ENCODE measurements around the gene JMJD1C. TPM values are rescaled to one million over a fixed set of nuclear protein-coding genes. Genes with fewer than 3 reads are reported as not detected.
"Not testable (repeated sequence)": the region's sequence is repeated elsewhere in the genome, so short reads cannot be mapped to it uniquely, and the experiment has no call there.

The JMJD1C gene
- total RNA-seq, 1 donor from 2014 or later = 141 TPM

DNA sequence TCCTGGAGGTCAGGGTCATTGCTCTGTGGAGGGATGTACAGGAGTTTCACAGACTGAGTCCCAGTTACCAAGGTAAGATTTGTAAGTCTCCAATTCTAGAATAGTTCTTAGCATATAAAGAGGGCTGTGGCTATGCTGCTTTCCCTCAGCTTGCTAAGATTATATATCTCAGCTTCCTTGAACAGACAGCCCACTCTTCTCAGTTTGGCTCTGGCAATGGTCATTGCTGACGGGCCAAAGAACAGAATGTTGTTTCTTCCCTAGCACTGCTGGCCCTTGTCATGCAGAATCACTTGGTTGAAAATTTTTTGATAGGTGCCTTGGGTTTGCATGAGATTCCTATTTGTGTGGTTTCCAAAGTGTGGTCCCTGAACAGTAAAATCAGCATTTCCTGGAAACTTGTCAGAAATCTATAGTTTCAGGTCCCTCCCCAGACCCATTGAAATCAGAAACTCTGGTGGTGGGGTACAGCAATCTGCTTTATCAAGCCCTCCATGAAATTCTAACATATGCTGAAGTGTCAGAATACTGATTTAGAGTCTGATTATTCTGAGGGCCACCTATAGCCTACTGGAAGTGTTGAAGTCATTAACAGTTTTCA, 294.4 kb downstream of the JMJD1C start:
- ATAC-seq (peak; percentile 39), DNase-seq (ENCODE audit: low spot score) (no peak)
- intact Hi-C loops (cut with DNase I) = no loop called here

DNA sequence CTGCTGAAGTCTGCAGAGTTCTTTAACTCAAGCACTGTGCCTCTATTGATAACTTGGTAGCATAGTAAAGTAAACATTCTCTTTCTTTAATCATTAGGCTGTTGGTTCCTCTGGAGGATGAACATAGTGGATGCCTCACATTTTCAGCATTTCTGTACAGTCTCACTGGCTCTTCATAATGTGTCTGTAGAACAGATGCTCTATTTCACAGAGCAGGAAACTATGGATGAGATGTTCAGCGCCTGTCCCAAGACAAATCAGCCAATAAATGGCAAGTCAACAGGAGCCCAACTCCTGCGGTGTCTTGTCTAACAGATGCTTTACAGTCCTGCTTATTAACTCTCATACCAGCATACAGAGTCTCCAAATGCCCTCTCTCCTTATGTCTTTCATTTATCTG, 296.2 kb downstream of the JMJD1C start:
- ATAC-seq (no peak), DNase-seq (ENCODE audit: low spot score) (no peak)
- intact Hi-C loops (cut with DNase I) = no loop called here

DNA sequence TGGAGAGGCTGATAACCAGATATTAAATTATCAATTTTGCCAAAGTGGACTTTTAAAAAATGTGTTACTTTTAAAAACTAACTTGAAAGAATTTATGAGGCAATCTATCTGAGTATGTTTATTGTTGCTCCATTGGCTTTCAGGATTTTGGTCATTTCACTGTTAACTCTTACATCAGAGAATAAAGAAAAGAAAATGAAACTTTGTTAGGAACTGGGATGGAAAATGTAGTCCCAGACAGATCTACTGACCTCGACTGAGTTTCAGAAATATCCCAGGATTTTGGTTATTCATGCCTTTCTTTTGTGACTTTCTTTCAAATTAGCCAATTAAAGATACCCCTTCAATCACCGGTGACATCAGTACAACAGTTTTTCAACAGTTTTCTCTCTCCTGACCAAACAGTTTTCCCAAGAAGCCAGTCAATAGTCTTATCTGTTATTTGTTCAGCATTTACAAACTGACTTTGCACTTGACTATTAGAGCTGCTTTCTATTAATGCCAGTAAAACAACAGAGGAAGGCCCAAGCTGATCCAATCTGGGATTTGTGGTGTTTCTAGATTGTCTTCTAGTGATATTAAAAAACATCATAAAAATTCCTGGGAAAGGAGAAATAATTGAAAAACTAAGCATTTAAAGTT, 296.8 kb downstream of the JMJD1C start:
- DNase-seq (ENCODE audit: low spot score) = no peak
- ATAC-seq = no peak
- intact Hi-C loops (cut with DNase I) = no loop called here

DNA sequence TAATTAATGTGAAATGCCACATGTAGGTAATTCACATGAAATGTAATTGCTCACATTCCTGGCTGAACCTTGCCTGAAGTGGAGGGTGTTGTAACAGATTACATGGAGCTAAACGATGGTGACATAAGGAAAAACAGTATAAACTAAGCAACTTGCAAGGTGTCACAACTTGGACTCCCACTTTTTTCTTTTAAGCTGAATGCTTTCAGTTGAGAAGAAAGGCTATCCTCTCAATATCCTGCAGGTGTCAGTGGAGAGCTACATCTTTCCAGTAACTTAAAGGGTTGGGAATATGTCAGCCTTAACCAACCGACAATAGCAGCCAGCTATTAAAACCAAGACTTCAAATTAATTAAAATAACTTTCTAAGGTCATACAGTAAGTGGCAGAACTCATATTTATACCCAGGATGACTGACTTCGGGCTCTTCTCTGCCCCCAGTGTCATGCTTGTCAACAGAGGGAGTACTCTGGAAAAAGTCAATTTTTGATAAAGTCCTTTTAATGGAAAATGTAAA, 299.0 kb downstream of the JMJD1C start:
- ATAC-seq (peak; percentile 71), DNase-seq (ENCODE audit: low spot score) (no peak)
- intact Hi-C loops (cut with DNase I) = no loop called here

DNA sequence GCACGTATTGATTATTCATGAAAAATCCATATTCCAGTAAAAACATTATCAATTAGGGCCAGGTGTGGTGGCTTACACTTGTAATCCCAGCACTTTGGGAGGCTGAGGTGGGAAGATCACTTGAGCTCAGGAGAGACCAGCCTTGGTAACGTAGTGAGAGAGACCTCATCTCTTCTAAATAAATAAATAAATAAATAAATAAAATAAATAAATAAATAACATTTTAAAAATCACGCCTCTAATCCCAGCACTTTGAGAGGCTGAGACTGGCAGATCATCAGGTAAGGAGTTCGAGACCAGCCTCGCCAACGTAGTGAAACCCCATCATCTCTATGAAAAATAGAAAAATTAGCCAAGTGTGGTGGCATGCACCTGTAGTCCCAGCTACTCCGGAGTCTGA, 300.5 kb downstream of the JMJD1C start:
- no peak for DNase-seq (ENCODE audit: low spot score)
- no peak for ATAC-seq
- intact Hi-C loops (cut with DNase I) = no loop called here

DNA sequence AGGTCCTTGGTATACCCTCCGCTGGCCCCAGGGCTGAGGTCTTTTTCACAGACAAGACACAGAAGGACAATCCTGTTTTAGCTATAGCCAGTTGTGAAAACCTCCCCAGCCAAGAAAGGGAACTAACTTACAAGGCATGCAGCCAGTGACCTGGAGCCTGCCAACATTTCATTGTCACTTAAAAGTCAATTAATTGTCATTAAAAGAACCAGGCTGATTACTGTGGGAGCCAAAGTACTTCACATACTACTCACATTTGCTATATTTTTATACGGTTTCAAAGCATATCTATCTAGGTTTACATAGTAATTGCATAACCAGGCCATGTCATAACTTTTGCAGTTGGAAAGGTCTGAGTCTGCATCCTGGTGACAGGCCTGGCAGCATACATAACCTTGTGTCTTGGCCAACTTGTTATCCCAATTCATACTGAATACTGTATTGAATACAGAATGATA, 301.6 kb downstream of the JMJD1C start:
- peak; percentile 21 for ATAC-seq
- intact Hi-C loops (cut with DNase I) = loop anchor here (5.0 kb wide), 1 partner anchor 558 kb away; no protein-coding TSS in a partner anchor
- no peak for DNase-seq (ENCODE audit: low spot score)

DNA sequence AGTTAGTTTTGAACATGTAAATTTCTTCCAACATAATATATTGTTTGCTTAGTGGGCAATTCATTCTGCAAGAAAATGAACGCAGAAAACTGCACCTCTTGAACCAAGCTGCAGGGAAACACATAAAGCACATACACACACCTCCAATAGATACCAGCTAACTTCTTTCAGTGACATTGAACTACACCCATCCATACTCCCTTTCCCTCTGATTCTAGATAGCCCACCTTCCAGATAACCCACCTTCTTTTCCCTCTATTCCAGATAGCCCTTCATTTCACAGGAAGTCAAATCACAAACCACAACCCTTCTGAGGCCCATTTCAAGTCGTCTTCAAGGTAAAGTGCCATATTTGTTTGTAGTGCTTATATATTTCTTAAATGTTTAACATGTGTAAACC, 304.2 kb downstream of the JMJD1C start:
- intact Hi-C loops (cut with DNase I) = loop anchor here (5.0 kb wide), 1 partner anchor 561 kb away; no protein-coding TSS in a partner anchor
- no peak for ATAC-seq
- no peak for DNase-seq (ENCODE audit: low spot score)

DNA sequence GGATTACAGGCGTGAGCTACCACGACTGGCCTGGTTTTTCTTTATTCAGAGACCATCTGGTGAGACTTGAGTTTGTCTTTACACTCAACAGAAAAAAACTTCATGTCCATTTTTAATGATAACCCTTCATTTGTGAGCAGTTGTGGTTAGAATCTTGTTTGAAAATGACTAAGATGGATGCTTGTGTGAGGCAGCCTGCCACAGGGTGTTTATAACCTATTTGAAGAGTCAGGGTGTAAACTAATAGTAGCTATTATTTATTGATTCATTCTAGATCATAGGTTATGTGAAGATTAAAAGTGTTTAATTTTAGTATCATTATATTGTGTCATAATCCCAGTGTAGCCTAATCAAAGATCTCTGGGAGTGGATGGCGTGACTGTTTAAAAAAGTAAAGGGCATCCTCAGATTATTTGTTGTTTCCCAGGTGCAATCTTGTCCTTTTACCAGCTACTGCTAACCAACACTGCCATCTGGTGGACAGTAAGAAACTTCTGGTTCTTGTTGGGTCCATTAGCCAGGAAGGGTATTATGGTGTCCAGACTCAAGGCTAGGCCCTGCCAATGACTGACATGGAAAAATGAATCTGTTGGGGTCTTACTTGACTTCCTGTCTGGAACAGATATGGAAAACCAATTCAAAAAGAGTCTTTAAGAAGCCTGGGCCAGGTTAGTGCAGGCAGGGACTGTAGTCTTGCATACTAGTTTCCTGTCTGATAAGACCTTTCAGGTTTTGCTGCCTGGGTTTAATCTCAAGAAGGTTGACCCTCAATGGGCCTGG, 307.7 kb downstream of the JMJD1C start:
- ATAC-seq = peak; percentile 81
- DNase-seq (ENCODE audit: low spot score) = no peak
- intact Hi-C loops (cut with DNase I) = no loop called here

DNA sequence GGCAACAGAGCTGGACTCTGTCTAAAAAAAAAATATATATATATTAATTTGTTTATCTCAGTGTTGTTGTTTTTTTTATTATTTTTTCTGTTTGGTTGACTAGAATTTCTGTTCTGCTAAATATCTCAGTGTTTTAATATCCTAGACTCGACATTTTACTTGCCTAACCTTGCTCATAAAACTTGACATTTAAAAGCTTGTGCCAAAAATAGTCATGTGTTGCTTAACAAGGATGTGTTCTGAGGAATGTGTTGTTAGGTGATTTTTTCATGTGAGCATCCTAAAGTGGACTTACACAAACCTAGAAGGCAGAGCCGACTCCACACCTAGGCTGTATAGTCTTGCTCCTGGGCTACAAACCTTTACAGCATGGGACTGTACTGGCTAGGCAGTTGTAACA, 309.5 kb downstream of the JMJD1C start:
- no peak for DNase-seq (ENCODE audit: low spot score)
- intact Hi-C loops (cut with DNase I) = no loop called here
- no peak for ATAC-seq

DNA sequence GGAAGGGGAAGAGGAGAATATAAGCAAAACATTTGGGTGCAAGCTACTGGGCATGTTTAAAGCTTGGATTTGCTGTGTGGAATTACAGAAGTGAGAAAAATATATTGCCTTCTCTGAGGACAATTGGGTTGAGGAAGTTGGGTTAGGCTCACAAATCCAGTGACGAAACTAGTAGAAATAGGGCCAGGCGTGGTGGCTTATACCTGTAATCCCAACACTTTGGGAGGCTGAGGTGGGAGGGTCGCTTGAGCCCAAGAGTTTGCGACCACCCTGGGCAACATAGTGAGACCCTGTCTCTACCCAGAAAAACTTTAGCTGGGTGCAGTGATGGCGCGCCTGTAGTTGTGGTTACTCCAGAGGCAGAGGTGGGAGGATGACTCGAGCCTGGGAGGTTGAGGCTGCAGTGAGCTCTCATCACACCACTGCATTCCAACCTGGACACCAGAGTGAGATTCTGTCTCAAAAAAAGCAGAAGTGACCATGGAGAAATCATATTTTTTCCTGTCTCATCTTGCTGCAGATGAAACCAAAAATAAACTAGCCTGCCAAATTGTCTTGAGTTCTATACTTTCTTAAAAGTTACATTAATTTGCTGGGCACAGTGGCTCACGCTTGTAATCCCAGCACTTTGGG, 310.3 kb downstream of the JMJD1C start:
- intact Hi-C loops (cut with DNase I) = no loop called here
- DNase-seq (ENCODE audit: low spot score) = no peak
- ATAC-seq = no peak

DNA sequence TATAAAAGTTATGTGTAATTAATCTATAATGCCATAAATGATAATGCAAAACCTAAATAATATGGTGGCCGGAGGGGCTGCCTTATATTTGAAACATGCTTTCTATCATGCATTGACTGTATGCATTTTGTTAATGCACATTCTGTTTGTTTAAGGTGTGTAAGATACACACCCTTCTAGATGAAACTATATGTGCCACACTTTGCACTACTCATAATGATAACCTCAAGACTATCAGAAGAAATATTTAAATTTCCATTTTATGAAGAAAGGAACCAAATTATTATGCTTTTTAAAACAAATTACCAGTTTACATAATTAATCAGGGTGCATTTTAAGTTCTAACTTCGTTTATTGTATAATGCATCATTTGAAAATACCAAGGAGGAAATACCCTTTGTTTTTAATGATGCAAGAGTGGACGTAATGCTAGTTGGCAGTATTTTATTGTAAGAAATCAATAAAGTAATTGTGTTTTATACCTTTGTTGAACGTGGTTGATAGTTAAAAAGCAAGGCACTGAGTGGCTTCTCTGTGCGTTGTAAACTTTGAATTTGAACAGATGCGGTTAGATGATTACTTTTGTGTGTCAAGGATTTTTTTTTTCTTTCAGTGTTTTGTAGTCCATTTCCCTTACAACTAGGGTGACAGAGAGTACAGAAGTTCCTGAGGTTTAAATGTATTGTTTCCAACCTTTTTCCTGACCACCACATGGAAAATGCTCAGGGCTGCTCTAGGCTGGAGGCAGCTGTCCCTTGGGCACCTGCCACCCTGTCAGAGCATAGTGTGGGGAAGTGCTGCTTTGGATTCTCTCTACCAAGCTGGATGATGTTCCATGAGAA, 311.0 kb downstream of the JMJD1C start:
- no peak for ATAC-seq
- DNase-seq (ENCODE audit: low spot score) = no peak
- intact Hi-C loops (cut with DNase I) = no loop called here

DNA sequence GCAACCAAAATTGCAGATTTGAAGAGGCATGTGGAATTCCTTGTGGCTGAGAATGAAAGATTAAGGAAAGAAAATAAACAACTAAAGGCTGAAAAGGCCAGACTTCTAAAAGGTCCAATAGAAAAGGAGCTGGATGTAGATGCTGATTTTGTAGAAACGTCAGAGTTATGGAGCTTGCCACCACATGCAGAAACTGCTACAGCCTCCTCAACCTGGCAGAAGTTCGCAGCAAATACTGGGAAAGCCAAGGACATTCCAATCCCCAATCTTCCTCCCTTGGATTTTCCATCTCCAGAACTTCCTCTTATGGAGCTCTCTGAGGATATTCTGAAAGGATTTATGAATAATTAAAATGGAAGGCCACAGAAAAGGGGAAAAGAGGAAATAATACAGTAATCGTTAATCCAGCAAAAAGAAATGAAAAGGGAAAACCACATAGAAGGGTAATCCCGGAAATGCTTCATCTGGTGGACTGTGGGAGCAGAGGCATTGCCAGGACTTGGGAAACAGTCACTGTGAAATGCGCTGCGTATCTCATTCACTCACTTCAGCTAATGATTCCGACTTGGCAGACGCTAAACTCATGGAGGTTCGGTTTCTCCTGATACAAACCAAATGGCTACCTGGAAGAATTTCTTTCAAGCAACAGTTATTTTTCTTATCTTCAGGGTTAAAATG, 311.8 kb downstream of the JMJD1C start:
- intact Hi-C loops (cut with DNase I); DNase-seq (ENCODE audit: low spot score); ATAC-seq: not testable (repeated sequence)

DNA sequence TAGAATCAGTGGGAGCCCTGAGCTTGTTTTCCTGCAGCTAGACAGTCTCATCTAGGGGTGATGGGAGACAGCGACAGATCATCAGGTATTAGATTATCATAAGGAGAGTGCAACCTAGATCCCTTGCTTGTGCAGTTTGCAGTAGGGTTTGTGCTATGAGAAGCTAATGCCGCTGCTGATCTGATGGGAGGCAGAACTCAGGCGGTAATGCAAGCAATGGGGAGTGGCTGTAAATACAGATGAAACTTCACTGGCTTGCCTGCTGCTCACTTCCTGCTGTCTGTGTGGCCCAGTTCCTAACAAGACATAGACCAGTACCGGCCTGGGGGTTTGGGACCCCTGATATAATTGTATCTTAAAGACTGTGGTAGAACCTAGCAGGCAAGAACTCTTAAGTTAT, 315.0 kb downstream of the JMJD1C start:
- intact Hi-C loops (cut with DNase I) = no loop called here
- ATAC-seq = no peak
- no peak for DNase-seq (ENCODE audit: low spot score)

DNA sequence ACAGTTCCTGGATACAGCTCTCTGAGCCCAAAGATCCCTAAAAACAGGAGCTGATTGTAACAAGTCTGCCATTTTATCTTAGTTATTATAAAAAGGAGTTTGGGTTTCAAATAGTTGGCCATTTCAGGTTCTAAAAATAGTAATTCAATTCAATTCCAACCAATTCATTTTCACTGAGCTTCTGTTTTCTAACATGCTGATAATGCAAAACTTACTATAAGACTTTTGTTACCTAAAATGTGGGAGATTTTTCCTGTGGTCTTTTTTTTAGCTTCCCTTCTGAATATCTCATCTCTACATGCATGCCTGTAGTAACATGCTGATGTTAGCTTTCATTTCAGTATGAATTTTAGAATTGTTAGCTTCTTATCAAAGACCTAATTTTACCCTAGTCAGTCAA, 319.3 kb downstream of the JMJD1C start:
- intact Hi-C loops (cut with DNase I) = no loop called here
- ATAC-seq = no peak
- no peak for DNase-seq (ENCODE audit: low spot score)

DNA sequence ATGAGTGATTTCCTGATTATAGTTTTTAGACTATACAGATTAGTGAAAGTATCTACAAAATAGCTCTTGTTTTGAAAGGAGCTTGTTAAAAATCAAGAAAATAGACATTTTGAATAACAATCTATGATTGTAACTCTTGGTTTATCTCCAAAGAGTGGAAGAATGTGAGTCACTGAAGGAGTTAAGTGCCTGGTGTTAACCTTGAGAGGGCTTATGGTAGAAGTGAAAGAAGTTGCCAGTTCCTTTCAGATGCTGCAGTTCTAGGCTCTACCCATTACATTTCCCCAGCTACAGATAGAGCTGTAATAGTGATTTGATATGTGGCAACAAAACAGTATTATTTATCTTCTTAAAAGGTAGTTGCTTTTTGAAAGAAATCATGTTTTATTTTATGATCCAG, 320.0 kb downstream of the JMJD1C start:
- intact Hi-C loops (cut with DNase I) = no loop called here
- DNase-seq (ENCODE audit: low spot score) = no peak
- ATAC-seq = no peak

DNA sequence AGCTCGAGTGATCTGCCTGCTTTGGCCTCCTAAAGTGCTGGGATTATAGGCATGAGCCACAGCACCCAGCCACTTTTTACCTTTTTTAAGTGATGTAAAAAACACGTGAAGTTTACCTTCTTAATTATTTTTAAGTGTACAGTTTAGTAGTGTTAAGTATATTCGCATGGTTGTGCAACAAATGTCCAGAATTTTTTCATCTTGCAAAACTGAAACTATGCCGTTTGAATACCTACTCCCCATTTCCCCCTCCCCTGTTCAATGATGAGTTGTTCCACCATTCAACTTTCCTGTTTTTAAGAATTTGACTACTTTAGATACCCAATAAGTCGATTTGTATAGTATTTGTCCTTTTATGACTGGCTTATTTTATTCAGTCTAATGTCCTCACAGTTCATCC, 321.8 kb downstream of the JMJD1C start:
- intact Hi-C loops (cut with DNase I) = no loop called here

DNA sequence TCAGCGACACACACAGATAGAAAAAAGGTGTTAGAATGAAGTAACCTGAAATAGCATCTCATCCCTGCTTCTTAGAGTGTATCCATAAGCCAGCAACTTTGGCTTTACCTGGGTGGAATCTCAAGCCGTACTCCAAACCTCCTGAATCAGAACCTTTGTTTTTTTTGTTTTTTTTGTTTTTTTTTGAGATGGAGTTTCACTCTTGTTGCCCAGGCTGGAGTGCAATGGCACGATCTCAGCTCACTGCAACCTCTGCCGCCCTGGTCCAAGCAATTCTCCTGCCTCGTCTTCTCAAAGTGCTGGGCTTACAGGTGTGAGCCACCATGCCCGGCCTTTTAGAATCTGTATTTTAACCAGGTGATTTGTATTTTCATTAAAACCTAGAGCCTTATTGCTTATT, 323.6 kb downstream of the JMJD1C start:
- ATAC-seq (no peak), DNase-seq (ENCODE audit: low spot score) (no peak)
- intact Hi-C loops (cut with DNase I) = no loop called here

More for the DNA sequence above, 321.8 kb downstream of the JMJD1C start:
- ATAC-seq (no peak), DNase-seq (ENCODE audit: low spot score) (no peak)

DNA sequence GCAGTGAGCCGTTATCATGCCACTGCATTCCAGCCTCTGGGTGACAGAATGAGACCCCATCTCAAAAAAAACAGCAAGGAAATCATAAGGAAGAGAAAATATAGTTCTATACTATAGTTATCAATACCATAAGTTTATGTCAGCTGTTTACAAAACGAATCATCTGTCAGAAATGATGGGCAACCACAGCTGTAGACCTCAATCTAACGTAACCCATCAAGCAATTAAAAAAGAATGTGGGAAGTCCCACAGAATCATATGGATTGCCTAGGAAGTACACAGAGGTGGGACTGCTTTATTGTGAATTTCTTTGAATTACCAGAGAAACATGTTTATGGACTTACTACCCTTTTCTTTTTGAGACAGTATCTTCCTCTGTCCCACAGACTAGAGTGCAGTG, 325.7 kb downstream of the JMJD1C start:
- DNase-seq (ENCODE audit: low spot score) = no peak
- no peak for ATAC-seq
- intact Hi-C loops (cut with DNase I) = no loop called here
